GM12801 (cell line): ENCODE data around the gene MPL.

Experiments
- CTCF ChIP-seq: IDR thresholded peaks from one replicate; pipeline ENCODE4 v1.5.1; 2011; ENCODE audit warnings: control low read depth; ENCODE audit not compliant: insufficient read length; ENCODE audit errors: extremely low read depth

Gene MPL

GRCh38 chr1:43386676-43387075, 49.1 kb downstream of the MPL start:
- TF ChIP-seq CTCF: no peak

- TF ChIP-seq CTCF: no peak
Measured at GRCh38 chr1:43387976-43388599, 50.5 kb downstream of the MPL start.

GRCh38 chr1:43388613-43389012, 51.0 kb downstream of the MPL start:
- TF ChIP-seq CTCF: no peak

GRCh38 chr1:43389326-43390313, 52.0 kb downstream of the MPL start, which contains the start of the genes MED8 and SZT2:
TSS of gene MED8 (minus strand) at chr1:43389800. CDS start at chr1:43389764, 36 bp downstream.
TSS of gene SZT2 (plus strand) at chr1:43389899. CDS start at chr1:43389969, 70 bp downstream.
- TF ChIP-seq CTCF: no peak

GRCh38 chr1:43392702-43393101, 55.1 kb downstream of the MPL start:
- no peak for TF ChIP-seq CTCF

GRCh38 chr1:43395523-43395922, 57.9 kb downstream of the MPL start:
- TF ChIP-seq CTCF: no peak

- TF ChIP-seq CTCF: no peak
Measured at GRCh38 chr1:43396059-43396458, 58.4 kb downstream of the MPL start.
